SIG-M5 treated with dmso at 0.1 percent for 504 hours (cell line): ENCODE data around the gene NFATC3.

Experiments
- DNase-seq: peaks from one replicate; lab custom pipeline; 2025; ENCODE audit not compliant: unreplicated experiment; lab: John Stamatoyannopoulos, UW

Gene NFATC3

DNA sequence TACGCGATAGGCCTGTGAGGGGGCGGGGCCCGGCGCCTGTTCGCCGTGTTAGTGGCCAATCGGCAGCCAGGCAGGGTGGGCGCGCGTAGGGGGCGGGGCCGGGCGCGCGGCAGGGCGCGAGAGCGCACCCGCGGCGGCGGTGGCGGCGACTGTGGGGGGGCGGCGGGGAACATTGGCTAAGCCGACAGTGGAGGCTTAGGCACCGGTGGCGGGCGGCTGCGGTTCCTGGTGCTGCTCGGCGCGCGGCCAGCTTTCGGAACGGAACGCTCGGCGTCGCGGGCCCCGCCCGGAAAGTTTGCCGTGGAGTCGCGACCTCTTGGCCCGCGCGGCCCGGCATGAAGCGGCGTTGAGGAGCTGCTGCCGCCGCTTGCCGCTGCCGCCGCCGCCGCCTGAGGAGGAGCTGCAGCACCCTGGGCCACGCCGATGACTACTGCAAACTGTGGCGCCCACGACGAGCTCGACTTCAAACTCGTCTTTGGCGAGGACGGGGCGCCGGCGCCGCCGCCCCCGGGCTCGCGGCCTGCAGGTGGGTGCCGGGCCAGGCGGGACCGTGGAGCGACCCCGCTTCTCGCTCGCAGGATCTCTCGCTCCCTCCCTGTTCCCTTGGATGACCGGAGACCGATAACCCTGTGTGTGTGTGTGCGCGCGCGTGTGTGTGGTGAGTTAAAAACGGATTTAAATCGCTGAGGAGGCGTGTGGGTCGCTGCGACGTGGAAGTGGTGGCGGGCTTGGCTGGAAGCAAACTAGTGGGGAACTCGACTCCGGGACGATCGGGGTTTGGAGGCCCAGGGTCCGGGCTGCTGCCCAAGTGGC lies at the start of gene NFATC3:
TSS of gene NFATC3 (plus strand) at position 112 of the 813 bp plus-strand sequence. CDS start at position 424, 312 bp downstream.
- DNase-seq = peak; percentile 95

GRCh38 chr16:68037841-68038597 lies 47.2 kb upstream of the NFATC3 start:
- DNase-seq = no peak

DNA sequence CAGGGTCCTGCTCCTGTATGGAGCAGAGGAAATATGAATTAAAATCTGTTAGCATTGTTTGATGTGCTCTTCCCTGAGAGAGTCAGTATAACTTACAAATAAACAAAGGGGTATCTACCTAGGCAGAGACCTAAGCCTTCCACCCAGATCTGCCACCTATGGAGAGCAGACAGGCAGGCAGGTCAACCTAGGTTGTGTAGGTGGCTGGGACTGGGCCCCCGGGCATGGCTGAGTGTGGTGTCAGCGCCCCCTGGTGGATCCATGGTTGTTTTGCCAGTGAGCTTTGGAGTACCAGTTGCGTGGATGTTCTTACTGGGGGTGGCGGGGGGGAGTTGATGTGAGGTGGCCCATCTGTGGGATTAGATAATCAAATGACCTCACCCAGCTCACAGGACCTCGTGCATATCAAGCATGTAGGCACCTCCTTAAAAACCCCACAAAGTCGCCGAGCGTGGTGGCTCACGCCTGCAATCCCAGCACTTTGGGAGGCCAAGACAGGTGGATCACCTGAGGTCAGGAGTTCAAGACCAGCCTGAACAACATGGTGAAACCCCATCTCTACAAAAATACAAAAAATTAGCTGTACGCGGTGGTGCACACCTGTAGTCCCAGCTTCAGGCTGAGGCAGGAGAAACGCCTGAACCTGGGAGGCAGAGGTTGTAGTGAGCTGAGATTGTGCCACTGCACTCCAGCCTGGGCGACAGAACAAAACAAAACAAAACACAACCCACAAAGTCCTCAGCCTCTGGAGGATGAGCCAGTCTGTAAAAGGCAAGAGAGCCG lies 44.5 kb upstream of the NFATC3 start:
- DNase-seq = peak; percentile 70

DNA sequence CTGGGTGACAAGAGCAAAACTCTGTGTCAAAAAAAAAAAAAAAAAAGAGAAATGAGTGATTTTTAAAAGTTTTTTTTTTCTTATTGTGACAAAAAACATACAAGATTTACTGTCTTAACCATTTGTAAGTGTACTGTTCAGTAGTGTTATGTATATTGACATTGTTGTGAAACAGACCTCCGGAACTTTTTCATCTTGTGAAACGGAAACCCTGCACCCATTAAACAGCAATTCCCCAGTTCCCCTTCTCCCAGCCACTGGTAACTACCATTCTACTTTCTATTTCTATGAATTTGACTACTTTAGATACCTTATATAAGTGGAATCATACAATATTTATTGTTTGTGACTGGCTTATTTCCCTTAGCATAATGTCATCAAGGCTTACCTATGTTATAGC lies 43.4 kb upstream of the NFATC3 start:
- peak; percentile 81 for DNase-seq

- DNase-seq = no peak
Measured at GRCh38 chr16:68046106-68046505, 39.1 kb upstream of the NFATC3 start.

- no peak for DNase-seq
Measured at GRCh38 chr16:68047987-68048386, 37.2 kb upstream of the NFATC3 start.

DNA sequence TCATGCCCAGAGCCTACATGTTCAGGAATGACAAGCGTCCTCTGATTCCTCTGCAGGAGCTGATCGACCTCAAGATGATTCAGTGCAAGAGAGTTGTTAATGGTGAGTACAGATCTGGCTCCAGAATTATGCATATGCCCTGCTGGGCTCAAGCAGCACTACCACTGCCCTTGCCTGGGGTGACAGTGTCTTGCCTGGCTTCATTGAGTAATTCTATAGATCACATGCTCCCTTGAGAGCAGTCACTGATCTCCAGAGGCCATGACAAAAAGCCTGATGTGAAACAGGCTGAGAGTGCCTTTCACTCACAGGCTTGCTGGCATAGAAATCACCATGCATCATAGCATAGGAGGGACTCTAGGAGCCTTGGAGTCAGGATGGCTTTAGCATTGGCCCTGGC lies 35.7 kb upstream of the NFATC3 start:
- DNase-seq = no peak

GRCh38 chr16:68055395-68055794 lies 29.8 kb upstream of the NFATC3 start:
- no peak for DNase-seq

DNA sequence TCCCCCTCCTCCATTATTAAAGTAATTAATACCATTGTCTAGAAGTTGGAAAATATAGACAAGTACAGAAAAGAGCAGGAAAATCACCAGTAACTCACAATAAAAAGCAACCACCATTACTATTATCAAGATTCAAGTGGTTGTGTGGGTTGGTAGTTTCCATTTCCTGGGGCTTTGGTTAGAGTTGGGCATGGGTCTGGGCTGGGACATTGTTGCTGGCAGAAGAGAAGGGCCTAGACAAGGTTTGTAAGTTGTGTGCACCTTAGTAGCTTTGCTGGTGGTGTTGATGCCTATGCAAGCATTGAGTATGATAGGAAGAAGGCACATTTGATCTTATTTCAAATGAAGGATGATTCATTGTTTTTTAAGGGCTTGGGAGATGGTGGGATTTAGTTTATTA lies 25.4 kb upstream of the NFATC3 start:
- DNase-seq = no peak

DNA sequence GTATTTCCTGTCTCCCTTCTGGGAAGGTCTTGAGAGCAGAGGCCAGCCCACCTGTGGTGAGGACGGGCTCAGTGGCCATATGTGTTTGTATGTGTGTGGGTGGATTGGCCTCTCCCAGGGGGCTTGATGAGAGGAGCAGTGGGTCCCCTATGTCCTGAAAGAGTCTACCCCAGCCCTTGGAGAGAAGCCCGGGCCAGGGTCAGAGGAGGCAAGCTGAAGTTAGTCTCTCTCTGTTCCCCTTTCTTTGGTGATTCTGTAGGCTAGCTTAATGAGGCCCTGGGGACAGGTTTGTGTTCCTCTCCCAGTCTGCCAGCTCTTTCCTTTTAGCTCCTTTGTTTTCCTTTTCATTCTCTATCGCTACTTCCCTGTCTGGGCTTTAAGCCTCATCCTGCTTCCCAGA lies 23.8 kb upstream of the NFATC3 start:
- DNase-seq = no peak

DNA sequence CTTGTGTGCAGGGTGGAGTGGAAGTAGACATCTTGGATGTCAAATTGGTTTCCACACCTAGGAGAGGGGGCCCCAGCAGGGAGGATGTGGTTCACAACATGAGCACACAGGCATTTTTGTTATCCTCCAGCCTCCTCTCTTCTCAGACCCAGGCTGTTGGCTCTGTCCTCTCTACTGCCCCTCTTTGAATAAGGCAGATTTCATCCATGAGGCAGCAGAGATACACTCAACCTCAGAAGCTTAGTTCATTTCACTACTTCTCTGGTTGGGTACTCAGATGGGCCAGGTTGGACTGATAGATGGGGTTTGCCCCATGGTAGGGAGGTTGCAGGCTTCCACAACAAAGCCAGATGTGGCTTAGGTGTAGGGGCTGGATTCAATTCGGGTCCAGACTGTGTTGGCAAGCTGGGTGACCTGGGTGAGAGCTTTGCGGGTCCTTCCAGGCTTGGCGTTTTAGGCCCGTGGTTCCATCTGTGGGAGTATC lies 22.2 kb upstream of the NFATC3 start:
- no peak for DNase-seq

- peak; percentile 65 for DNase-seq
Measured at GRCh38 chr16:68064791-68065365, 20.3 kb upstream of the NFATC3 start.

DNA sequence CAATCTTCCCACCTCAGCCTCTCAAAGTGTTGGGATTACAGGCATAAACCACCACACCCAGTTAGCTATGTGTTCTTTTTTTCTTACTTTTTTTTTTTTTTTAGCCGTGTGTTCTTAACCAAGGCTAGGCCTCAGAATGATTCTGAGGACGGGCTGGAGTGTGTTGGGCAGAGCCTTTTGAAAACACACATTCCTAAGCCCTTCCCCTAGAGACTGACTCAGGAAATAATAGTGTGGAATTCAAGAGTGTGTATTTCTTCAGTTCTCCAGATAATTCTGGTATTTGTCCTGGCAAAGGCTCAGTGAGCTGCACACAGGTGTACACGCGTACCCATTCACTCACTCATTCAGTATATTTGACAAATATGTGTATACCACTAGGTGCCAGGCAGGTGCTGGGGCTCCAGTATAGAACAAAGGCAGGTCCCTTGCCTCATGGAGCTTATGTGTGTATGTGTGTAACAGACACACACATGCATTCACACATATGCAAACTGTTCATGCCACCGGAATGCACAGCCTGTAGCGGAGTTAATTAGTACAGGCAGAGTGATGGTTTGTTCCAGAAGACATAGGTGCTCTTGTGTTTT lies 19.4 kb upstream of the NFATC3 start:
- no peak for DNase-seq

GRCh38 chr16:68066763-68067162 lies 18.4 kb upstream of the NFATC3 start:
- DNase-seq = no peak

DNA sequence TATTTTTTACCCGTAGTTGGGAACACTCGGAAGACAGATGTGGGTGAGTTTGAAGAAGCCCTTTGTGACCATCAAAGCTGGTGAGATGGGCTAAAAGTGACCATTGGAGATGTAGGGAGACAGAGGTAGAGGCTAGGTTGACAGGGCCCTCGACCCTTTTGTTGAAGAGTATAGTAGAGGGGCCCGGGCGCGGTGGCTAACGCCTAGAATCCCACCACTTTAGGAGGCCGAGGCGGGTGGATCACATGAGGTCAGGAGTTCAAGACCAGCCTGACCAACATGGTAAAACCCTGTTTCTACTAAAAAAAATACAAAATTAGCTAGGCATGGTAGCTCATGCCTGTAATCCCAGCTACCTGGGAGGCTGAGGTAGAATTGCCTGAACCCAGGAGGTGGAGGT lies 16.2 kb upstream of the NFATC3 start:
- no peak for DNase-seq

DNA sequence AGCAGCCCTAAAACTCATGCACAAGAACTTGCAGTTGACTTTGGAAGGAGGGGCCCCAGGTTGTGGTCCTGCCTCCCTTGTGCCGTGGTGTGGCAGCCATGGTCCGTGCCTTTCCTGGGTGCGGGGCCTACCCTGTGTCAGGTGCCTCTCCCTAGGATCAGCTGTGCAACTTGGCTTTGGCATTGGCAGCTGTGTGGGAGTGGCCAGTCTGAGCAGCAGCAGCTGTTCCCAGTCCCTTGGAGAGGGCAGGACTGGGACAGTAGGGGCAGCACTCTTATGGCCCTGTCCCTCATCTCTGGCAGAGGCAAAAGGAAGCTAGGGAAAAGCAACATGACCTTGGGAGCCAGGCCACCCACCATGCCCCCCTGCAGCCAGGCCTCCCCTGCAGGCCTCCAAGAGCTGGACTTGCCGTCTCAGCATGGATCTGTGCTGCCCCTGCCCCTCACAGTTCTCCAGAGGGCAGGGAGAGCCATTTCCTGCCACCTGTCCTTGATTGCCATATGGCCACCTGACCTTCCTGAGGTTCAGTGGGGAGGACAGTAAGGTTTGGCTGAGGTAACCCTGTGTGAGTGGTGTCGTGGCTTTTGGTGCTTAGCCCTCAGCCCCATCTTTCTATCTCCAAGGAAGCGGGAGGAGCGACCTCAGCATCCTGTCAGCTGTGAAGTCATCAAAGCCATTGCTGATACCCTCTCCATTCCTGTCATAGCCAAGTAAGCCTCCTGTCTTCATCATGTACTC lies 15.5 kb upstream of the NFATC3 start:
- no peak for DNase-seq

DNA sequence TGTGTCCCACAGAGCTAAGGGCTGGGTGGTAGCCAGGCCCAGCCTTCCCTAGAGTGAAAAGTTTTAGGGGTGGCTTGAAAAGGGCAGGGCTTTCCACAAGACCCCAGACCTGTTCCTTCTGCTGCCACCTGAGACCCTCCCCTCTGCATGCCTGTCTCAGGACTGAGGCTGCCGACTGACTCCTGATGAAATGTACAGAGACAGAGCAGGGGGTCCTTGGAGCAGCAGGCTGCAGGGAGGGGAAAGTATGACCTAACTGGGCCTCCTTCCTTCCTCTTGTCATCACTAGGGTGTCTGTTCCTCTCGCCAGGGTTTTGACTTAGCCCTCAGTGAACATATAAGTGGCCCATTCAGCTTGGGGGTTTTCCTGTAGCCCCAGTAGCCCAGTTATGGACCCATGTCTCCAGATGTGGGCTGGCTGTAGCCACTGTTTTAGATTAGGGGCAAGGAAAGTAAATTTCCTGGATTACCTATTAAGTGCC lies 14.9 kb upstream of the NFATC3 start:
- no peak for DNase-seq

- no peak for DNase-seq
Measured at GRCh38 chr16:68070806-68071517, 14.2 kb upstream of the NFATC3 start.

GRCh38 chr16:68071518-68071901 lies 13.7 kb upstream of the NFATC3 start:
- DNase-seq = no peak
